K562 (cell line): ENCODE data around the gene ACHE.

Experiments used
- ARID4B ChIP-seq: sonication (generic); formaldehyde crosslinking; IDR thresholded peaks from 2 replicates; pipeline ENCODE4 v1.8.0; 2022; ENCODE audit warnings: mild to moderate bottlenecking, missing genetic modification reagents
- RHOXF2B ChIP-seq: fragments of 250-450 bp; sonication (Bioruptor Pico); conservative IDR thresholded peaks from 2 replicates; pipeline ENCODE4 v1.5.1; 2021

- TF ChIP-seq RHOXF2B (CRISPR knock-in tag) (no peak), ARID4B (CRISPR knock-in tag) (no peak)
Observed at GRCh38 chr7:100933734-100934133, 38.0 kb upstream of the ACHE start.
